ENCODE measurements around the gene NOC3L.
"Not testable (repeated sequence)": the region's sequence is repeated elsewhere in the genome, so short reads cannot be mapped to it uniquely, and the experiment has no call there.

The NOC3L gene, protein sequence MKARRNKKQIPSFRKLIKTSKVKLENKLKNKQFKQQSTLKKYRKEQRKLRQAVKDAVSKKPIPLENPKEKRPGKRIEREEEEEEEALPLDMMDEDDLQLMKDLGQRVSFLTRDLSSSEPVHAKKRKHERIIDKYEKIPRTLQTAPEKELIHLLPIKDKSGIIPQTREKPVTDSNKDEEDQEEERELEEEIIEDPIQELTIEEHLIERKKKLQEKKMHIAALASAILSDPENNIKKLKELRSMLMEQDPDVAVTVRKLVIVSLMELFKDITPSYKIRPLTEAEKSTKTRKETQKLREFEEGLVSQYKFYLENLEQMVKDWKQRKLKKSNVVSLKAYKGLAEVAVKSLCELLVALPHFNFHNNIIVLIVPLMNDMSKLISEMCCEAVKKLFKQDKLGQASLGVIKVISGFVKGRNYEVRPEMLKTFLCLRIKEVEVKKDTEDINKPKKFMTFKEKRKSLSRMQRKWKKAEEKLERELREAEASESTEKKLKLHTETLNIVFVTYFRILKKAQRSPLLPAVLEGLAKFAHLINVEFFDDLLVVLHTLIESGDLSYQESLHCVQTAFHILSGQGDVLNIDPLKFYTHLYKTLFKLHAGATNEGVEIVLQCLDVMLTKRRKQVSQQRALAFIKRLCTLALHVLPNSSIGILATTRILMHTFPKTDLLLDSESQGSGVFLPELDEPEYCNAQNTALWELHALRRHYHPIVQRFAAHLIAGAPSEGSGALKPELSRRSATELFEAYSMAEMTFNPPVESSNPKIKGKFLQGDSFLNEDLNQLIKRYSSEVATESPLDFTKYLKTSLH
- 40.1 reads per million, percentile 63 among the genes with 10 or more reads in this experiment for total RNA-seq

- peak; percentile 94 for DNase-seq
Observed at GRCh38 chr10:94362360-94363250, at the start of gene NOC3L. NOC3L (minus strand) TSS chr10:94362939; CDS start chr10:94362838, 101 bp downstream.

GRCh38 chr10:94412449-94412848 lies 49.7 kb upstream of the NOC3L start:
- DNase-seq = no peak

DNA sequence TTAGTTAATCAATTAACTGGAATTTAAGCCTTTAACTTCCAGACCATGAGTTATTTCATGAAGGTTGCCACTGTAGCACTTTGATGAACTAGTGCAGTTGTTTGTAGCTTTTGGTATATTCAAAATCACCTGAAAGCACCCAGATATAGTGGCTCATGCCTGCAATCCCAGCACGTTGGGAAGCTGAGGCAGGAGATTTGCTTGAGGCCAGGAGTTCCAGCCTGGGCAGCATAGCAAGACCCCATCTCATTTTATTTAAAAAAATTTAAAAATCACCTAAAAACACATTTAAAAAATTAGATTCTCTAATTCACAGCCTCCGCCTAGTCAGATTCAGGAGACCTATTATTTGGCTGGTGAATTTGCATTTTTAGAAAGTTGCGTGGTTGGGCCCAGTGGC lies 48.6 kb upstream of the NOC3L start:
- DNase-seq = no peak

DNA sequence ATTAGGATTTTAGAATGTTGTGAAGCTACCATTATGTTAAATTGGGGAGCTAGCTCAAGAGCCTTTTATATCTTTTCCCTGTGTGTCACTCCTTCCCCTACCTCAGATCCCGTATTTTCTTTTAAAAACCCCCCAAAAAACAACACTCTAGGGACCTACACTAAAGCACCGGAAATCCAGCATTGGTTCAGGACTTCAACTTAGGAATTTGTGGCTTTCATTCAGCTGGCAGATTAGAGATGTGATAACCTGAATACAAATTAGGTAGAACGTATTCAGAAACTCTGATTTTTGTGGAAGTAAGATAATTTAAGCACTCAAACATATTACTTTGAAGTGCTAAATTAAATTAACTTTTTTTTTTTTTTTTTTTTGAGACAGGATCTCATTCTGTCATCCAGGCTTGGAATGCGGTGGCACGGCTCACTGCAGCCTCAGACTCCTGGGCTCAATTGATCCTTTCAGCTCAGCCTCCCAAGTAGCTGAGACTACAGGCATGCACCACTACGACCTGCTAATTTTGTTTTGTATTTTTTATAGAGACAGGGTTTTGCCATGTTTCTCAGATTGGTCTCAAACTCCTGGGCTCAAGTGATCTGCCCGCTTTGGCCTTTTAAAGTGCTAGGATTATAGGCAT lies 46.4 kb upstream of the NOC3L start:
- DNase-seq = no peak

- DNase-seq = no peak
Observed at GRCh38 chr10:94407668-94408067, 44.9 kb upstream of the NOC3L start.

- no peak for DNase-seq
Observed at GRCh38 chr10:94405406-94405805, 42.7 kb upstream of the NOC3L start.

GRCh38 chr10:94403380-94404213 lies 40.9 kb upstream of the NOC3L start:
- DNase-seq = no peak

DNA sequence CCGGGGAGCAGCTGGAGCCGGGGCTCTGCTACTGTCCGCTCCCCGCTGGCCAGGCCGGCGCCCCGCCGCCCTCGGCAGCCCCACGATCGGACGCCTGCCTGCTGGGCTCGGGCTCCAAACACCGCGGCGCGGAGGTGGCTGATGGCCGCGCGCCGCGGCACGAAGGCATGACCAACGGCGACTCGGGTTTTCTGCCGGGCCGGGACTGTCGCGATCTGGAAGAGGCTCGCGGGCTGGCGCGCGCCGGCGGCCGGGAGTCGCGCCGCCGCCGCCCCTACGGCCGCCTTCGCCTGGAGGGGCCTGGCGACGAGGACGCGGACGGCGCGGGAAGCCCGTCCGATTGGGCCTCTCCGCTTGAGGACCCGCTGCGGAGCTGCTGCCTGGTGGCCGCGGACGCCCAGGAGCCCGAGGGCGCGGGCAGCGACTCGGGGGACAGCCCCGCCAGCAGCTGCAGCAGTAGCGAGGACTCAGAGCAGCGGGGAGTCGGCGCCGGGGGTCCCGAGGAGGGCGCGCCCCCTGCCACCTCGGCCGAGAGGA lies 40.2 kb upstream of the NOC3L start:
- no peak for DNase-seq

DNA sequence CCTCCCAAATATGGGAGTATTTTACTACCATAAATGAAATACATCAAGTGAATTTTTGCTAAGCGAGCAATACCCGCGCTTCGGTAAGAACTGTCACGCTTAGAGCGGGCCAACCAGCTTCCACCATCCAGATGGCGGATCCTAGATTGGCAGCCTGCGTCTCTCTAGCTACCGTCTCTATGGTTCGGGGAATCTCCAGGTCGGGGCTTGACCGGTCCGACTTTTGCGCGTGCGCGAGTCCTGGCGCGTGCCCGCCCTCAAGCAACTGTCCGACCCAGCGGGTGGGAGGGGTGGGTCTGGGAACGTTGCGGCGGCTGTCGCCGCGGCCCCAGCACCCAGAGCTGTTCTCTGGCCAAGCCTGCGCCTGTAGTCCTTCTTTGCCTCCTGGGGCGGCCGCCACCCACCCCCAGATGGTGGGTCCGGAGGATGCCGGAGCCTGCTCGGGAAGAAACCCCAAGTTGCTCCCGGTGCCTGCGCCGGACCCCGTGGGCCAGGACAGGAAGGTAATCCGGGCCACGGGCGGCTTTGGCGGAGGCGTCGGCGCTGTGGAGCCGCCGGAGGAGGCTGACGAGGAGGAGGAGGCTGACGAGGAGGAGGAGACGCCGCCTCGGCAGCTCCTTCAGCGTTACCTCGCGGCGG lies 39.6 kb upstream of the NOC3L start, which contains the start of gene TBC1D12:
TBC1D12 (plus strand) TSS at position 338 of the 639 bp plus-strand sequence; CDS start at position 411, 73 bp downstream.
- DNase-seq = no peak

GRCh38 chr10:94398762-94399161 lies 36.0 kb upstream of the NOC3L start:
- DNase-seq = no peak

GRCh38 chr10:94397549-94398370 lies 35.0 kb upstream of the NOC3L start:
- DNase-seq = no peak

GRCh38 chr10:94392117-94392516 lies 29.4 kb upstream of the NOC3L start:
- DNase-seq = not testable (repeated sequence)

DNA sequence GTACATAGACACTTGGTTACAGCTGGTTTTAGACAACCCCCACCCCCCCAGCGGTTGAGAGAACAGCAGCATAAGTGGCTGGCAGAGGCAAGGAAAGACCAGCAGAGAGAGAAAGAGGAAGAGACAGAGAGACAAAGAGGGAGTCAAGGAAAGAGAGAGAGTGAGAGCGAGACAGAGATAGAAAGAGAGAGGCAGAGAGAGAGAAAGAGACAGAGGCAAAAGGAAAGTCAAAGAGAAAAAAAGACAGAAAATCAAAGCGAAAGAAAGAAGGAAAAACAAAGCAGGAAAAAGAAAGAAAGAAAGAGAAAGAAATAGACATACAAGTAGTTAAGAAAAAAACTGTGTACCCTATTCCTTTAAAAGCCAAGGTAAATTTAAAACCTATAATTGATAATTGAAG lies 23.0 kb upstream of the NOC3L start:
- not testable (repeated sequence) for DNase-seq

GRCh38 chr10:94383530-94383929 lies 20.8 kb upstream of the NOC3L start:
- no peak for DNase-seq

- no peak for DNase-seq
Observed at GRCh38 chr10:94376865-94377264, 14.1 kb upstream of the NOC3L start.

GRCh38 chr10:94375374-94375773 lies 12.6 kb upstream of the NOC3L start:
- no peak for DNase-seq

DNA sequence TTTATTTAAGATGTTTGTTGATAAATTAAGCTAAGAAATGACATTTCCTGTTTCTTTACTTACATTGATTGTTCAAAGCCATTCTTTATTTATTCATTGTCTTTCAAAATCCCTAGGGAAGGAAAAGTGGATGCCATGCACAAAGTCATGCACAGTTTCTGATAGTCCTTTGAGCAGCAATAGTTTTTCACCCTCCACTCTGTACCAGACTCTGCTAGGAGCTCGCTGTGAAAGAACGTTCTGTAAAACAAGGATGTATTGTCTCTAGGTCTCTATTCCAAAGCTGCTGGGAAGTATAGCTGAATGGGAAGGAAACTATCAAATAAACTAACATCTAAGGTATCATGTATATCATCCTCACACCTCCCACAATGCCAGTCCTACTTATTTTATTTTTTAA lies 7.8 kb upstream of the NOC3L start:
- DNase-seq = no peak

GRCh38 chr10:94366382-94366781 lies 3.6 kb upstream of the NOC3L start:
- DNase-seq = no peak

- no peak for DNase-seq
Observed at GRCh38 chr10:94364482-94364881, 1.7 kb upstream of the NOC3L start.

- no peak for DNase-seq
Observed at GRCh38 chr10:94363251-94363565, 469 bp upstream of the NOC3L start.
